SU-DHL-6 (cell line): Measurements from ENCODE around the gene ZNF805.
A peak's percentile ranks its signal among the peaks of the same experiment; 100 is the strongest.

Source experiments
- H2AFZ ChIP-seq: fragments of 200-600 bp; sonication (generic); 2 replicates; pipeline ENCODE4 v1.6.1; 2014; ENCODE audit warnings: low read depth, mild to moderate bottlenecking, moderate library complexity, mixed read lengths, antibody characterized with exemption, low read length; ENCODE audit not compliant: severe bottlenecking
- H3F3A ChIP-seq: fragments of 200-600 bp; shearing (Covaris generic); 2 replicates; pipeline ENCODE4 v1.6.0; 2016; ENCODE audit warnings: antibody characterized with exemption, mild to moderate bottlenecking; ENCODE audit not compliant: insufficient read depth
- H3K27ac ChIP-seq: fragments of 200-600 bp; sonication (generic); 2 replicates; pipeline ENCODE4 v1.5.1; 2016; ENCODE audit warnings: low read depth, mild to moderate bottlenecking, low read length, moderate library complexity, mixed read lengths
- H3K27me3 ChIP-seq: fragments of 200-600 bp; sonication (generic), shearing (Covaris generic); 2 replicates; pipeline ENCODE4 v1.6.0; 2014; ENCODE audit warnings: mild to moderate bottlenecking, low read length
- H3K36me3 ChIP-seq: fragments of 200-600 bp; sonication (generic); 2 replicates; pipeline ENCODE4 v1.6.1; 2014; ENCODE audit warnings: mild to moderate bottlenecking, low read length, mixed read lengths
- H3K4me2 ChIP-seq: fragments of 300-600, 200-600 bp; shearing (Covaris generic), sonication (generic); 2 replicates; pipeline ENCODE4 v1.6.0; 2014; ENCODE audit warnings: low read length, low read depth, mild to moderate bottlenecking; ENCODE audit not compliant: poor library complexity, severe bottlenecking
- H3K4me3 ChIP-seq: fragments of 200-600 bp; sonication (generic); 2 replicates; pipeline ENCODE4 v1.5.1; 2014; ENCODE audit warnings: antibody characterized with exemption, low read length, mild to moderate bottlenecking, mixed read lengths; ENCODE audit not compliant: insufficient read depth, poor library complexity, severe bottlenecking
- H3K79me2 ChIP-seq: fragments of 200-600 bp; sonication (generic); 2 replicates; pipeline ENCODE4 v1.6.1; 2014; ENCODE audit warnings: mild to moderate bottlenecking, low read length, moderate library complexity; ENCODE audit not compliant: insufficient read depth
- H3K9ac ChIP-seq: fragments of 200-600 bp; sonication (generic); 2 replicates; pipeline ENCODE4 v1.7.0; 2014; ENCODE audit warnings: mild to moderate bottlenecking, low read length
- H3K9me2 ChIP-seq: fragments of 200-600 bp; sonication (generic); replicated peaks from 2 replicates; pipeline ENCODE4 v1.6.1; 2014; ENCODE audit warnings: low read length; ENCODE audit not compliant: insufficient read depth
- H3K9me3 ChIP-seq: fragments of 200-600 bp; sonication (generic); 2 replicates; pipeline ENCODE4 v1.6.1; 2014; ENCODE audit warnings: low read length, mixed read lengths; ENCODE audit not compliant: insufficient read depth
- H4K20me1 ChIP-seq: fragments of 200-600 bp; sonication (generic); 2 replicates; pipeline ENCODE4 v1.6.1; 2014; ENCODE audit warnings: low read depth, mild to moderate bottlenecking, antibody characterized with exemption, low read length, moderate library complexity, mixed read lengths
- CTCF ChIP-seq: fragments of 200-600 bp; sonication (generic); IDR thresholded peaks from one replicate; pipeline ENCODE4 v1.5.1; 2017; ENCODE audit warnings: antibody characterized with exemption, mild to moderate bottlenecking, low read length, moderate library complexity; ENCODE audit not compliant: insufficient read depth, poor library complexity, severe bottlenecking
- EZH2phosphoT487 ChIP-seq: fragments of 200-600 bp; sonication (generic), shearing (Covaris generic); conservative IDR thresholded peaks from 2 replicates; pipeline ENCODE4 v1.6.1; 2018; ENCODE audit warnings: mild to moderate bottlenecking, antibody characterized with exemption, low read length, moderate library complexity, mixed read lengths

Gene ZNF805

GRCh38 chr19:57263244-57263741 is 22.9 kb downstream of the ZNF805 start:
- H3K79me2 ChIP-seq, result 0 out of 2 replicates have a peak, but pooled peaks cover 7% of the 10 kb centered on the region
- no peaks in the 10 kb centered on the region for H3K9me3 ChIP-seq
- no peak overlapping the region for H2AFZ ChIP-seq
- H3F3A ChIP-seq, result no peaks in the 10 kb centered on the region
- no peak overlapping the region for H3K4me3 ChIP-seq
- no peak for TF ChIP-seq CTCF
- TF ChIP-seq EZH2phosphoT487, result no peak
- no peaks in the 10 kb centered on the region for H3K27me3 ChIP-seq
- no peak overlapping the region for H3K9ac ChIP-seq
- H3K36me3 ChIP-seq, result peaks cover 3% of the 10 kb centered on the region; the same call in 1 of the 2 replicates
- H3K27ac ChIP-seq, result no peak overlapping the region
- H4K20me1 ChIP-seq, result no peaks in the 10 kb centered on the region
- H3K4me2 ChIP-seq, result no peak overlapping the region
- H3K9me2 ChIP-seq, result no peaks in the 10 kb centered on the region

- Histone ChIP-seq H3K9ac (no peak overlapping the region), H3K27me3 (no peaks in the 10 kb centered on the region), H4K20me1 (no peaks in the 10 kb centered on the region), H3K36me3 (no peaks in the 10 kb centered on the region), H2AFZ (no peak overlapping the region), H3K4me2 (no peak overlapping the region), H3K9me2 (no peaks in the 10 kb centered on the region), H3K9me3 (no peaks in the 10 kb centered on the region), H3K79me2 (no peaks in the 10 kb centered on the region), H3F3A (no peaks in the 10 kb centered on the region), H3K27ac (no peak overlapping the region), H3K4me3 (no peak overlapping the region)
- TF ChIP-seq EZH2phosphoT487 (no peak), CTCF (no peak)
Measured at GRCh38 chr19:57267291-57267690, 26.9 kb downstream of the ZNF805 start.

GRCh38 chr19:57269515-57270250 is 29.3 kb downstream of the ZNF805 start:
- peak overlapping the region; percentile 14 for H3K4me2 ChIP-seq
- TF ChIP-seq CTCF (no peak), EZH2phosphoT487 (no peak)
- no peaks in the 10 kb centered on the region for H3K27me3 ChIP-seq
- no peak overlapping the region for H3K27ac ChIP-seq
- no peaks in the 10 kb centered on the region for H3K36me3 ChIP-seq
- H3K9me3 ChIP-seq, result no peaks in the 10 kb centered on the region
- no peaks in the 10 kb centered on the region for H3K79me2 ChIP-seq
- H3K9me2 ChIP-seq, result no peaks in the 10 kb centered on the region
- peak overlapping the region; percentile 56 for H2AFZ ChIP-seq
- H4K20me1 ChIP-seq, result no peaks in the 10 kb centered on the region
- no peak overlapping the region for H3K4me3 ChIP-seq
- H3F3A ChIP-seq, result no peaks in the 10 kb centered on the region
- H3K9ac ChIP-seq, result peak overlapping the region; percentile 11; the same call in 1 of the 2 replicates
